Right forelimb (tissue), 1 donor: ENCODE measurements around the gene MYH16.
"Not testable (repeated sequence)": the region's sequence is repeated elsewhere in the genome, so short reads cannot be mapped to it uniquely, and the experiment has no call there.

ENCODE experiments used
- DNase-seq: peaks from one replicate; pipeline ENCODE4 v3.0.0-alpha.2; 2018

MYH16 gene

DNA sequence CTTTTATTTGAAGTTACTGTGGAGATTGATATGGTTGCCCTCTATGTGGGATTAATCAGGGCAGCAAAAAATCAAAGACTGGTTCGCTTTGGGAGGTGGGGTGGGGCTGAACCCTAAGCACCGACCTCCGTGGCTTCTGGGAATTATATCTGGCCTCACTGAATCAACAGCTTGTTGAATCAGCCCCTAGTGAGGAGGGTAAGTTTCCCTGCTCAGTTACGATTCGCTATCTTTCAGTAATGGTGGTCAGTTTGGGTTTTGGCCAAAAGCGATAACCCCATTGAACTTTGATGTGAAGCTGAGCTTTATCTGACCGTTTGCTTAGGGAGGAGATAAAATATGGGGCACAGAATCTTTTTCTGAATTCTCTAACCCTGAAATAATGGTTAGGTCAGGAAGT, 36.5 kb downstream of the MYH16 start:
- DNase-seq: no peak

DNA sequence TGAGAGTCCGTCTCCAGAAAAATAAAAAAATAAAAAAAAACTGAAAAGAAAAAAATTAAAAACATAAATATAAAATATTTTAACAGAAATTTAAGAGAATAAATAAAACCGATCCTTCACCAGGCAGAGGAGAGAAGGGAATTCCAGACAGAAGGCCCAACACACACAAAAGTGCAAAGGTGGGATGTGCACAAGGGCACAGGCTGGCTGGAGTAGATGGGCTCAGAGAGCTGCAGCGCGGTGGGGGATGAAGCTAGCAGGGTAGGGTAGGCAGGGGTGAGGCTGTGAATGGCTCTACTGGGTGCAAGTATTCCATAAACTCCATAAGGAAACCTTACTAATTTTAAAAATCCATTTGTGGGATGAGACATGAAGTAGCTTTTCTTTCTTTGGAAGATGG, 37.4 kb downstream of the MYH16 start:
- DNase-seq: no peak

DNA sequence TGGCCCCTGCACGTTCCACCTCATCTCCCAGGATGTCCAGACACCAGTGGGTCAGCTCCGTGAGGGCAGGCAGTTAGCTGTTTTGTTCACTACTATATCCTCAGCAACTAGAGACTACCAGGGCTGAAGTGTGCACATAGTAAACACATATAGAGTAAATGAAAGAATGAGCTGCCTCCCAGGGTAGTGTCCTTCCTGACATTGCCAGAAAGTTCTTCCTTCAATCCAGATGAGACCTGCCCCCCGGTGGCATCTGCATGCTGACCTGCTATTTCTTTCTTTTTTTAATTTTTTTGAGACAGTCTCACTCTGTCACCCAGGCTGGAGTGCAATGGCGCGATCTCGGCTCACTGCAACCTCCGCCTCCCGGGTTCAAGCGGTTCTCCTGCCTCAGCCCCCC, 39.1 kb downstream of the MYH16 start:
- no peak for DNase-seq

DNA sequence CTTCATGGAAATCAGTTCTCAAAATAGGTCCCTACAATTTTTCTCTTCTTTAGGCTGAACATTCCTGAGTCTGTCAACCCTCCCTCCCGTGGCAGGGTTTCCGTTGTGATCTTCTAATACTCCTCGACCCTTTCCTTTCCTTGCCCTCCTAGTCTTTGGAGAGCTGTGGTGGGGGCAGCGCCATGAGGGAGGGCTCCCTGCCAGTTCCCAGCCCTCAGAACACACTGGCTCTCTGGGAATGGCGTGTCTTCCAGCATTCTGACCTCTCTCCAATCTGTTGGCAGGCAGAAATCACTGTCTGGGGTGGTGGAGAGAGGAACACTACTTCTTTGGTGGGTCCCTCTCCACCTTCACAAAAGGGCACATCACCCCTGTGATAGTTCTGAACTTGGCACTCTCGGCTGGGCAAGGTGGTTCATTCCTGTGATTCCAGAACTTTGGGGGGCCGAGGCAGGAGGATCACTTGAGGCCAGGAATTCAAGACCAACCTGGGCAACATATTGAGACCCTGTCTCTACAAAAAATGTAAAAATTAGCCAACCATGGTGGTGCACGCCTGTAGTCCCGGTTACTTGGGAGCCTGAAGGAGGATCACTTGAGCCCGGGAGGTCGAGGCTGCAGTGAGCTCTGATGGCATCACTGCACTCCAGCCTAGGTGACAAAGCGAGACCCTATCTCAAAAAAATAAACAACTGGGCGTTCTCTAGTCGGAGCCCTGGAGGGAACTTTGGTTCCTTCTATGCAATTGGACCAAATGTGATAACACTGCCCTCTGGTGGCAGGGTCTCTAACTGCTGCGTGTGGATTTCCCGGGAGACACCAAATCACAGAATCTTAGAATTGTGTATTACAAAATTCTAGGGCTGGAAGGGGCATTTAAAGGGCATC, 39.9 kb downstream of the MYH16 start:
- peak; percentile 70 for DNase-seq

DNA sequence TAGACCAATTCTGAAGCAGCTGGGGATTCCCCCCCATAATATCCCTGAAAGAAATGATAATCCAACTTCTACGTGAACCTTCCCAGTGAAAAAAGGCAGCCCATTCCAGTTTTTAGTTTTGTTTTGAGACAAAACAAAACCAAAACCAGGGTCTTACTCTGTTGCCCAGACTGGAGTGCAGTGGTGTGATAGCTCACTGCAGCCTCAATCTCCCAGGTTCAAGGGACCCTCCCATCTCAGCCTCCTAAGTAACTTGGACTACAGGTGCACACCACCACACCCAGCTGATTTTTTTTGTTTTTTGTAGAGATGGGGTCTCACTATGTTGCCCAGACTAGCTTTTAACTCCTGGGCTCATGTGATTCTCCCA, 40.5 kb downstream of the MYH16 start:
- DNase-seq: no peak

DNA sequence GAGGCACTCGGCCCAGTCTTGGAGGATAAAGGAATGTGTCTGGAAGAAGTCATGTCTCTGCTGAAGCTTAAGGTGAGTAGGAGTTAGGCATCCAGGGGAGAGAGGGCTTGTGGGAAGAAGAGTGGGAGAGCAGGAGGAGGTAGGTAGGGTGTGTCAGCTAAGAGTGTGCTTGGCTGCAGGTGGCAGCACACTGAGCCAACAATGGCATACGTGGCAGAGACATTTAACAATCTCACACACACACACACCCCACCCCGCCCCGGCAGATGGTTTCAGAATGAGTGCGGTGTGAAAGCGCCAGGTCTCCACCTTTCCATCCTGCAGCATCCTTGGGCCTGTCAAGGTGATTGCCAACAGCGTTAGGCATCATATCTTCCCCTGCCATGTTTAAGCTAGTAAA, 41.9 kb downstream of the MYH16 start:
- no peak for DNase-seq

DNA sequence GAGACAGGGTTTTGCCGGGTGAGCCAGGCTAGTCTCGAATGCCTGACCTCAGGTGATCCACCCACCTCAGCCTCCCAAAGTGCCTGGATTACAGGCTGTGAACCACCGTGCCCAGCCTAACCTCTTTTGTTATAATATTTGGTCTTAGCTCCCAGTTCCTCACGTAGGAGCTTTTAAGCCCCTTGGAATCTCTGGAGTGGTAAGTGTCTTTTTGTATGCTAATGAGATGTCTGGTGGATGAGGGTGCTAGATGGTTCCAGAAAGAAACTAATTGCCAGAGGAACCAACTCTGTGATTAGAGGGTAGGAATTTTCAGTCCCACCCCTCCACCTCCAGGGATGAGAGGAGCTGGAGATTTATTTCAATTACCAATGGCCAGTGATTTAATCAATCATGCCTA, 47.7 kb downstream of the MYH16 start:
- no peak for DNase-seq

DNA sequence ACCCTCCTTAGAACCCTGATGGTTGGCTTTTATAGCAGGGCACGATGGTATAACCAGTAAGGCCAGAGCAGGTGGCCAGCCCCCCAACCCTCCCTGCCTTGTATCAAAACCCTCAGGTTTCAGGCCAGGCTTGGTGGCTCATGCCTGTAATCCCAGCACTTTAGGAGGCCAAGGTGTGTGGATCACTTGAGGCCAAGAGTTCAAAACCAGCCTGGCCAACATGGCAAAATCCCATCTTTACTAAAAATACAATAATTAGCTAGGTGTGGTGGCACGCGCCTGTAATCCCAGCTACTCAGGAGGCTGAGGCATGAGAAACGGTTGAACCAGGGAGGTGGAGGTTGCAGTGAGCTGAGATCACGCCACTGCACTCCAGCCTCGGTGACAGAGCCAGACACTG, 50.0 kb downstream of the MYH16 start:
- DNase-seq: not testable (repeated sequence)

DNA sequence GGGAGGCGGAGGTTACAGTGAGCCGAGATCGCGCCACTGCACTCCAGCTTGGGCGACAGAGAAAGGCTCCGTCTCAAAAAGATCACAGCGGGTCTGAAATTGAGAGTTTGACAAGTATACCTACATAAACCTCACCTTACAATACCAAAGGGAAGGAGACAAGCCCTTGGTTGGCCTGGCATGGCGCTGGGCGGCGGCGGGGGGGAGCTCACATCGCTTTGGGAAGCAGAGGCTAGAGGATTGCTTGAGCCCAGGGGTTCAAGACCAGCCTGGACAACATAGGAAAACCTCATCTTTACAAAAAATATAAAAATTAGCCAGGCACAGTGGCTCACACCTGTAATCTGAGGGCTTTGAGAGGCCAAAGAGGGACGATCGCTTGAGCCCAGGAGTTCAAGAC, 51.9 kb downstream of the MYH16 start:
- no peak for DNase-seq

DNA sequence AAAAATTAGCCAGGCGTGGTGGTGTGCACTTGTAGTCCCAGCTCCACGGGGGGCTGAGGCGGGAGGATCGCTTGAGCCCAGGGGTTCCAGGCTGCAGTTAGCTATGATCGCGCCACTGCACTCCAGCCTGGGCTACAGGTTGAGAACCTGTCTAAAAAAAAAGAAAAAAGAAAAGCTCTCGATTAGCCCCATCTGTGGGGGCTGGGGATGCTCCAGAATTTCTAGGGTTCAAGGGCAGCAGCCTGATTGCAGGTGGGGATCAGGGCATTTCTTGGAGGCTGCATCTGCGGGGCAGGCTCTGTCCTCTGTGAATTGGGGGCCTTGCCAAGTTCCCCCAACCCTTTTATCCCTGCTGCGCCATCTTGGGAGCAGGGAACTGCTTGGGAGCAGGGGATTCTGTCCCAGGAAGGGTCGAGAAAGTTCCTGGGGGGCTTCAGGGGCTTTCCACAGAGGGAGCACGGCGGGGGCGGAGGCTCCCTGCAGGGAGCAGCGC, 52.4 kb downstream of the MYH16 start:
- no peak for DNase-seq

DNA sequence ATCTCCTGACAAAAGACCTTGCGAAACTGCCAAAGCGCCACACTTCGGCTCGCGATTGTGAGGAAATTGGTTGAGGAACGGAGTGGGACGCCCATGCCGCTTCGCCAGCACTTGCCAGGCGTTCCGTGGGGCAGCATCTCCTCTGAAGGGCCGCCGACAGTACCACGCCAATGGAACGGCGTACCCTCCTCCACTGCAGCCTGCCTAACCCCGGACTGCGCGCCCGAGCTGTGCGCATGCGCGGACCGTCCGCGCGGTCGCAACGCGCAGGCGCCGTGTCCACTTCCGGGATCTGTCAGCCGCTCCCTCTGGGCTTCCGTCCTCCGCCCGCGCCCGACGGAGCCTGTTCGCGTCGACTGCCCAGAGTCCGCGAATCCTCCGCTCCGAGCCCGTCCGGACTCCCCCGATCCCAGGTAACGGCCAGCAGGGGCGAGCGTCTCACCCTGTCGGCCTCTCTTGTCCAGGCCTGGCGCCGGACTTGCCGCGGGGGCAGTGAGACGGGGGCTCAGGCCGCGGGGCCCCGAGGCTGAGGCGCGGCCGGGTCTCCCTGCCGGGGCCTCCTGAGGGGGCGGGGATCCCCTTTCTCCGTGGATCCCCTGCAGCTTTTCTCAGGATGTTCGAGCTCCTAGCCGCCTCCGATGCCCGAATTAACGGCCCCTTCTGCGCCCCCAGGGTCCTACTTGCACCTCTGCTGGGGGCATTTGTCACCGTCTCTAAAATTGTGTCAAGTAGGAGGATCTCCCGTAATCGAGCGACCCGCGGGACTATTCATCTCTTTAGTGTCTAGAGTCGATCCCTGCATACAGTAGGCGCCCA, 53.2 kb downstream of the MYH16 start, which contains the start of gene ARPC1A:
Gene ARPC1A, plus strand, starts transcription at position 307 of the 816 bp plus-strand sequence. CDS start 7,456 bp downstream, outside the sequence.
- peak; percentile 95 for DNase-seq

DNA sequence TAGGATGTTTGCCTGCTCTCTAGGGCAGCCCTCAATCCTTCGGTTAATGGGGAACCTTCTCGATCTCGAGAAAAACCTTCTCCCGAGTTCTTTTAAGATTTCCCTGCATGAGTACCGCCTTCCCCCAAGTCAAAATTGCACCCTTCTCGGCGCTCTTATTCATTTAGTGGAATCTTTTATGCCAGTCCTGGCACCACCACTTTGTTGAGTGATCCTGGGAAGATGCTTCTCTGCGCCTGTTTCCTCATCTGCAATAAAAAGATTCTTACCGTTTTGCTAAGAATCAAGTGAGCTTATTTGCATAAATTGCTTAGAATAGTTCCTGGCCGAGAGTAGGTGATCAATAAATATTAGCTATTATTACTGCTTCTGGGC, 53.8 kb downstream of the MYH16 start:
- no peak for DNase-seq

DNA sequence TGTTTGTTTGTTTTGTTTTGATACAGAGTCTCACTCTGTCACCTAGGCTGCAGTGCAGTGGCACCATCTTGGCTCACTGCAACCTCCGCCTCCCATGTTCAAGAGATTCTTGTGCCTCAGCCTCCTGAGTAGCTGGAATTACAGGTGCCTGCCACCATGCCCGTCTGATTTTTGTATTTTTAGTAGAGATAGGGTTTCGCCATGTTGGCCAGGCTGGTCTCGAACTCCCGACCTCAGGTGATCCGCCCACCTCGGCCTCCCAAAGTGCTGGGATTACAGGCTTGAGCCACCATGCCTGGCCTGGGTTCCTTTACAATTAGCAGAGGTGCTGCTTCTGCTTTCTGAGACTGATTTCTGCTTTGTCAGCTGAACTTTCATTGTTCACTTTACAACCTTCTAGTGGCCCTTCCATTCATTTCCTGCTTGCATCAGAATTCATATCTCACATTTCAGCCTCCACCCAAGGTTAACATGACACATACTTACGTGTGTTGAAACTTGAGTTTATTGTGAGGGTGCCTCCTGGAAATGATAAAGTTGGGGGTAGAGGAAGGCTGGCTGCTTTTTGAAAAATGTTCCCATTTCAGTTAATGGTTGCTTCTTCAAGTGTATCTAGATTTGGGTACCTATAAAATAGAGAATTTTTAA, 57.8 kb downstream of the MYH16 start:
- DNase-seq: not testable (repeated sequence)

DNA sequence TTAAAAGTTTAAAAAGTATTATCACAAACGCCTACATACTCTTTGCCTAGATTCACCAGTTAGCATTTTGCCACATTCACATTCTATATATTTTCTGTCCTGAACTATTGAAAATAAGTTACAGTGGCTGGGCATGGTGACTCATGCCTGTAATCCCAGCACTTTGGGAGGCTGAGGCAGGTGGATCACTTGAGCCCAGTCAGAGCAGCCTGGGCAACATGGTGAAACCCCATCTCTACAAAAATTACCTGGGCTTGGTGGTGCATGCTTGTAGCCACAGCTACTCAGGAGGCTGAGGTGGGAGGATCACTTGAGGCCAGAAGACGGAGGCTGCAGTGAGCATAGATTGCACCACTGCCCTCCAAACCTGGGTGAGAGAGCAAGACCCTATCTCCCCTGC, 58.4 kb downstream of the MYH16 start:
- no peak for DNase-seq

DNA sequence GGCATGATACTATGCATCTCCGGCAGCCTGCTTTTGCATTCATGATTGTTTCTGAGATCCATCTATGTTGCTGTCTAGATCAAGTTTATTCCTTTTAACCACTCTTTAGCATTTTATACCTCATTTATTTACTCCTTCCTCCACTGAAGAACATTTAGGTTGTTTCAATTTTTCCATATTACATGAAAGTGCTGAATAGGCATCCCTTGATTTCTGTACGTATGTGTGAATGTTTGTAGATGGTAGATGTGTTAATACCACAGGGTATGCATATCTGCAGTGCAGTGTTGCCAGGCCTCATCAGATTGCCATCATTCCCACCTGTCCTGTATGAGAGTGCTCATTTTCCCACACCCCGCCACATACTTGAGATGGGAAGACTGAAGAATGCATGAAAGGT, 67.0 kb downstream of the MYH16 start:
- no peak for DNase-seq

DNA sequence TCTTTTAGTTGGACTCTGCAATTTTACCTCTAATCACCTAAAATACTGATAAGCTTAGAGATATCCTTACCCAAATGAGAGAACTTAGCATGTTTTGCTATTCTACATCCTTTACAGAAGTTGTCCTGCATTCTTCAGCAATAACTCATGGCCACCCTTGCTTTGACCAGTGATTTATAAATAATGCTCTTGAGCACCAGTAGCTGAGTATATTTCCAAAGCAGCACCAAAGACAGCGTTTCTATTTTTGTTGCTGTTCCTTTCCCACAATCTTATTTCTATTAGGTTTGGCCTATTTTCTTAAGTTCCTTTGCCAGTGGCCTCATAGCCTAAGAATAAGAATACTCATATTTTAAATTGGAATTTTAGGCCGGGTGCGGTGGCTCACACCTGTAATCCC, 68.0 kb downstream of the MYH16 start:
- no peak for DNase-seq

DNA sequence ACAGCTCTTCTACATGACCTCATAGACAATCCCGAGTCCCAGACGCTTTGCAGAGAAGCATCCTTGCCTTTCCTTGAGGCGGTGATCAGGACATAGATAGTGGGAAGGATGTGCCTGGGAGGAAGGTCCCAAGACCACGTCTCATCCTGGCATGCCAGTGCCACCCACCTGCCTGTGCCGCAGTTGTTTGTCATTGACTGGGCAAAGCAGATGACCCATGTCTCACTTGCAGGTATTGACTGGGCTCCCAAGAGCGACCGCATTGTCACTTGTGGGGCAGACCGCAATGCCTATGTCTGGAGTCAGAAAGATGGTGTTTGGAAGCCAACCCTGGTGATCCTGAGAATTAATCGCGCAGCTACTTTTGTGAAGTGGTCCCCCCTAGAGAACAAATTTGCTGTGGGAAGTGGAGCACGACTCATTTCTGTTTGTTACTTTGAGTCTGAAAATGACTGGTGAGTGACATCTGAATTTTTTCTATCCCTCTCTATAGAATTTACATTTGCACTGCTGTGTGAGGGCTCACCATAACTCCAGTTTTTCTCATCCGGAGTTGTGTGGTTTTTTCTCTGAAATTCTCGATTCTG, 71.5 kb downstream of the MYH16 start:
- DNase-seq: no peak

DNA sequence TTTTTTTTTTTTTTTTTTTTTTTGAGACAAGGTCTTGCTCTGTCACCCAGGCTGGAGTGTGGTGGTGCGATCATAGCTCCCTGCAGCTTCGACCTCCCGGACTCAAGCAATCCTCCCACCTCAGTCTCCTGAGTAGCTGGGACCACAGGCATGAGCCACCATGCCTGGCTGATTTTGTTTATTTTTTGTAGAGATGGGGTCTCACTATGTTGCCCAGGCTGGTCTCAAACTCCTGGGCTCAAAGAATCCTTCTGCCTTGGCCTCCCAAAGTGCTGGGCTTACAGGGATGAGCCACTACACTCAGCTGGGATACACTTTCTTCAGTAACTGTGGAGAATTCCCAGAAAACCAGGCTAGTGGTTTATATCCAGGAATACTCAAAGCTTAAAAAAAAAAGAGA, 78.0 kb downstream of the MYH16 start:
- not testable (repeated sequence) for DNase-seq

DNA sequence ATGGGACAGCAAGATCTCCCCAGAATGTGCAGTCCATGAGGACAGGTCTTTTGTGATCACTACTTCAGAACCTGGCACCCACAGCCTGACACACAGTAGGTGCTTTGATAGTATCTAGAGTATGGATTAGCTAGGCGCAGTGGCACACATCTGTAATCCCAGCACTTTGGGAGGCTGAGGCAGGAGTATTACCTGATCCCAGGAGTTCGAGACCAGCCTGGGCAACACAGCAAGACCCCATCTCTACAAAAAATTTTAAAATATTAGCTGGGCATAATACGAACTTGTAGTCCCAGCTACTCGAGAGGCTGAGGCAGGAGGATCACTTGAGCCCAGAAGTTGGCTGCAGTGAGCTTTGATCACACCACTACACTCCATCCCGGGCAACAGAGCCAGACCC, 79.6 kb downstream of the MYH16 start:
- no peak for DNase-seq

DNA sequence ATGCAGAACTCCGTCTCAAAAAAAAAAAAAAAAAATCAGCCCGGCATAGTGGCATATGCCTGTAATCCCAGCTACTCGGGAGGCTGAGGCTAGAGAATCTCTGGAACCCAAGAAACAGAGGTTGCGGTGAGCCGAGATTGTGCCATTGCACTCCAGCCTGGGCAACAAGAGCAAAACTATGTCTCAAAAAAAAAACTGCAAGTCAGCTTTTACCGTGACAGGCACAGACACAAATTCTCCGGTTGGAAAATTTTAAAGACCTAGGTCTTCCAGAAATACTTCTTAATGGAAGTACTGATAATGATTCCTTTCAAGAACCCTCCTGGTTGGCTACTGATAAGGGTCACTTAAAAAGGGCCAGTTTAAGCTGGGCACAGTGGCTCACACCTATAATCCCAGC, 82.5 kb downstream of the MYH16 start:
- no peak for DNase-seq

DNA sequence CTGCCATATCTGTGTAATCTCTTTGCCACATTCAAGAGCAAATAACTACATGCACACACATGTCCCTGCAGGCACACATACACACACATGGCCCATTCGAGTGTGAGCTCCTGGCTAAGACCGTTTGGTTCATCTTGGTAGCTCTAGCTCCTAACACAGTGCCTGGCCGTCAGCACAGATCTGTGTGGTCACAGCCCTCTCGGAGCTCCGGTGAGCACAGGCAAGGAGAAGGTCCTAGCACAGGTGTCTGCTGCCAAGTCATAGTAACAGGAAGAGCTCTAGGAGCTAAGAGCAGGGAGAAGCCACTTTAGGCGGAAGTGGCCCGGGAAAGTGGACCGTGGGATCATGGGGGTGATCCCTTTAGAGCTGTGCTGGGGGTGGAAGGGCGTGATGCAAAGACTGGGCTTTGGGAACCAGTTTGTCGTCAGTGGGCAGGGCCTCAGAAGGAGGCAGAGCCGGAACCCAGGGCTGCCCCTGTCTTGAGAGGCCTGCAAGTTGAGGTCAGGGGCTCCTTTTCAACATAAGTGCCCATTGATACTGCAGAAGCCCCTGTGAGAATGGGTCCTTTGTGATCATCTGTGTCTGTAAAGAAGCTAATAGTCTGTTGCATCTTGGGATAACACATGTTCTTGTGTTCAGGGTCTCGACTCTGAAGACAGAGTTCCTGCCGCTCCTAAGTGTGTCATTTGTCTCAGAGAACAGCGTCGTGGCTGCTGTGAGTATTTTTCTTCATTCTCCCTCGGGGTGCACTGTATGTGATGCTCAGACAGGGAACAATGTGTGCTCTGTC, 85.3 kb downstream of the MYH16 start:
- no peak for DNase-seq

DNA sequence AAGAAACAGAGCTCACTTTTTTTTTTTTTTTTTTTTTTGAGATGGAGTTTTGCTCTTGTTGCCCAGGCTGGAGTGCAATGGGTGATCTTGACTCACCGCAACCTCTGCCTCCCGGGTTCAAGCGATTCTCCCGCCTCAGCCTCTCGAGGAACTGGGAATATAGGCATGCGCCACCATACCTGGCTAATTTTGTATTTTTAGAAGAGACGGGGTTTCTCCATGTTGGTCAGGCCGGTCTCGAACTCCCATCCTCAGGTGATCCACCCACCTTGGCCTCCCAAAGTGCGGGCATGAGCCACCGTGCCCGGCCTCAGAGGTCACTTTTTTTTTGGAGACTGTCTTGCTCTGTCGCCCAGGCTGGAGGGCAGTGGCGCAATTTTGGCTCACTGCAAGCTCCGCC, 85.9 kb downstream of the MYH16 start:
- not testable (repeated sequence) for DNase-seq
